Upper lobe of left lung (tissue), 4 donors: ENCODE results near the gene TNRC6C.

ENCODE experiments used
- CTCF ChIP-seq, 6 experiments: fragments of 450-650 bp in 4 of 6; fragments of 200-600 bp in 2 of 6; sonication (generic) in 2 of 6; IDR thresholded peaks; one replicate each; pipeline ENCODE4 v1.5.1; 2016 to 2019; ENCODE audit warnings: antibody characterized with exemption in 6 of 6
- EP300 ChIP-seq, 4 donors: sonication (generic); formaldehyde crosslinking; IDR thresholded peaks; one replicate each; pipeline ENCODE4 v1.5.1; 2017; ENCODE audit warnings: antibody characterized with exemption in 4 of 4, control low read depth in 2 of 4
- POLR2A ChIP-seq, 4 donors: fragments of 450-650 bp; IDR thresholded peaks; one replicate each; pipeline ENCODE4 v1.5.1; 2016 to 2017; ENCODE audit warnings: antibody characterized with exemption in 4 of 4, mild to moderate bottlenecking in 2 of 4

- TF ChIP-seq CTCF (IDR thresholded peaks at IDR 0.05): no peak
- TF ChIP-seq POLR2A (IDR thresholded peaks at IDR 0.05): no peak
- no peak for TF ChIP-seq EP300 (IDR thresholded peaks at IDR 0.05)
Measured at GRCh38 chr17:77959926-77960521, 1.5 kb downstream of the TNRC6C start.
